Epithelial cell of proximal tubule (primary cell): ENCODE data around the gene DIAPH3. TPM values are rescaled to one million over a fixed set of nuclear protein-coding genes. Genes with fewer than 3 reads are reported as not detected.

Experiments
- DNase-seq: peaks from one replicate; pipeline ENCODE4 v3.0.0-alpha.2; 2011; ENCODE audit warnings: low read depth
- H3K4me3 ChIP-seq: 2 replicates; pipeline ENCODE4 v1.5.1; 2011; ENCODE audit warnings: low read depth, mild to moderate bottlenecking, low read length
- CTCF ChIP-seq: conservative IDR thresholded peaks from 2 replicates; pipeline ENCODE4 v1.5.1; 2012; ENCODE audit warnings: low read depth, mild to moderate bottlenecking, low read length
- total RNA-seq: library from RNA; depleted of rRNA; stranded (reverse); fragments of >200 nt; gene quantifications from 2 replicates; pipeline ENCODE4 v1.2.3, GENCODE V29; 2015

Gene DIAPH3
- total RNA-seq, 1 donor from 2014 or later = 48.0 TPM

GRCh38 chr13:59738921-59739320, 424.8 kb downstream of the DIAPH3 start:
- no peak for DNase-seq
- TF ChIP-seq CTCF = no peak
- H3K4me3 ChIP-seq = no peak overlapping the region

GRCh38 chr13:59734393-59734792, 429.3 kb downstream of the DIAPH3 start:
- no peak for TF ChIP-seq CTCF

GRCh38 chr13:59733744-59734143, 430.0 kb downstream of the DIAPH3 start:
- TF ChIP-seq CTCF = no peak
- no peak for DNase-seq
- no peak overlapping the region for H3K4me3 ChIP-seq

More at GRCh38 chr13:59734393-59734792, 429.3 kb downstream of the DIAPH3 start:
- no peak for DNase-seq
- peak overlapping the region; percentile 28 for H3K4me3 ChIP-seq

- no peak overlapping the region for H3K4me3 ChIP-seq
- TF ChIP-seq CTCF = no peak
- no peak for DNase-seq
Measured at GRCh38 chr13:59730026-59730425, 433.7 kb downstream of the DIAPH3 start.

GRCh38 chr13:59728896-59729545, 434.7 kb downstream of the DIAPH3 start:
- no peak overlapping the region for H3K4me3 ChIP-seq
- no peak for DNase-seq
- TF ChIP-seq CTCF = no peak

- TF ChIP-seq CTCF = no peak
- H3K4me3 ChIP-seq = no peak overlapping the region
- no peak for DNase-seq
Measured at GRCh38 chr13:59721926-59722910, 441.5 kb downstream of the DIAPH3 start.
